Kidney (tissue), 14 donors: ENCODE results near the gene MIF4GD. TPM values are rescaled to one million over a fixed set of nuclear protein-coding genes. Genes with fewer than 3 reads are reported as not detected.
A peak's percentile ranks its signal among the peaks of the same experiment; 100 is the strongest.

Source experiments
- DNase-seq, 5 donors: peaks; one replicate each; pipeline ENCODE4 v3.0.0-alpha.2; 2013 to 2020
- FAIRE-seq: peaks from 2 replicates; lab custom pipeline; 2012; peaks lifted over from hg19 to GRCh38; lab: Jason Lieb, UNC
- H3K27ac ChIP-seq, 2 donors: one replicate each; pipeline ENCODE4 v1.7.0; 2013; ENCODE audit warnings: low read depth in 2 of 2, low read length in 2 of 2, inconsistent platforms in 1 of 2
- H3K27me3 ChIP-seq: one replicate; pipeline ENCODE4 v1.7.1; 2013; ENCODE audit warnings: low read length, inconsistent platforms; ENCODE audit not compliant: control insufficient read depth, insufficient read depth
- H3K36me3 ChIP-seq, 3 donors: one replicate each; pipeline versions ENCODE4 v1.7.0 to v1.7.1; 2013; ENCODE audit warnings: low read length in 3 of 3, control low read depth in 1 of 3, inconsistent platforms in 1 of 3; ENCODE audit not compliant: insufficient read depth in 3 of 3, control insufficient read depth in 2 of 3
- H3K4me1 ChIP-seq, 3 donors: one replicate each; pipeline versions ENCODE4 v1.7.0 to v1.7.1; 2013; ENCODE audit warnings: low read length in 3 of 3, inconsistent platforms in 1 of 3, low read depth in 1 of 3; ENCODE audit not compliant: control insufficient read depth in 2 of 3, insufficient read depth in 2 of 3
- H3K4me3 ChIP-seq, 3 donors: one replicate each; pipeline versions ENCODE4 v1.7.0 to v1.8.1; 2013; ENCODE audit warnings: low read length in 3 of 3, control low read depth in 1 of 3, inconsistent platforms in 1 of 3
- H3K9ac ChIP-seq, 3 donors: one replicate each; pipeline versions ENCODE4 v1.7.0 to v1.7.1; 2013; ENCODE audit warnings: low read length in 3 of 3, control low read depth in 1 of 3, inconsistent platforms in 1 of 3
- H3K9me3 ChIP-seq, 3 donors: one replicate each; pipeline versions ENCODE4 v1.7.0 to v1.7.1; 2013; ENCODE audit warnings: low read length in 3 of 3, control low read depth in 1 of 3, inconsistent platforms in 1 of 3; ENCODE audit not compliant: control insufficient read depth in 2 of 3, insufficient read depth in 1 of 3
- intact Hi-C: fragments of 100-400 bp; cut with DNase I; formaldehyde crosslinking; loops from one replicate; pipeline ENCODE4 v1.11.1; 2022
- polyA plus RNA-seq: library from polyadenylated mRNA; stranded (reverse); fragments of 350-450 nt; fragmentation: Illumina TruSeq; extraction: RNeasy Lipid Tissue Mini Kit (QIAGEN cat#74804); gene quantifications from one replicate; pipeline ENCODE4 v1.2.3, GENCODE V29; 2014; ENCODE audit warnings: low read depth, low replicate concordance; ENCODE audit not compliant: insufficient read depth
- total RNA-seq: library from RNA; stranded (reverse); fragmentation: NEBNext Ultra II Directional; extraction: Animal tissue kit (Norgen Biotek cat#: 25700); gene quantifications from one replicate; pipeline ENCODE4 v1.2.1, GENCODE V29; 2021
- TF ChIP-seq, protein P1 (sequence below): IDR thresholded peaks from 3 replicates; pipeline ENCODE4 v1.5.1; 2012; ENCODE audit warnings: mild to moderate bottlenecking, moderate library complexity, borderline replicate concordance; ENCODE audit not compliant: insufficient read depth; ENCODE audit errors: extremely low read depth
- donor health status: control.
- donor health status: control.
- donor health status: control.
- donor health status: control.
- donor health status: control.
- donor health status: DM: yes; HTN: yes; CAD: no.
- donor health status: Normal renal cell carcinoma (clear cell type).

MIF4GD gene
- total and polyA plus RNA-seq, 2 donors from 2014 or later: 28.2 to 30.1 TPM

DNA sequence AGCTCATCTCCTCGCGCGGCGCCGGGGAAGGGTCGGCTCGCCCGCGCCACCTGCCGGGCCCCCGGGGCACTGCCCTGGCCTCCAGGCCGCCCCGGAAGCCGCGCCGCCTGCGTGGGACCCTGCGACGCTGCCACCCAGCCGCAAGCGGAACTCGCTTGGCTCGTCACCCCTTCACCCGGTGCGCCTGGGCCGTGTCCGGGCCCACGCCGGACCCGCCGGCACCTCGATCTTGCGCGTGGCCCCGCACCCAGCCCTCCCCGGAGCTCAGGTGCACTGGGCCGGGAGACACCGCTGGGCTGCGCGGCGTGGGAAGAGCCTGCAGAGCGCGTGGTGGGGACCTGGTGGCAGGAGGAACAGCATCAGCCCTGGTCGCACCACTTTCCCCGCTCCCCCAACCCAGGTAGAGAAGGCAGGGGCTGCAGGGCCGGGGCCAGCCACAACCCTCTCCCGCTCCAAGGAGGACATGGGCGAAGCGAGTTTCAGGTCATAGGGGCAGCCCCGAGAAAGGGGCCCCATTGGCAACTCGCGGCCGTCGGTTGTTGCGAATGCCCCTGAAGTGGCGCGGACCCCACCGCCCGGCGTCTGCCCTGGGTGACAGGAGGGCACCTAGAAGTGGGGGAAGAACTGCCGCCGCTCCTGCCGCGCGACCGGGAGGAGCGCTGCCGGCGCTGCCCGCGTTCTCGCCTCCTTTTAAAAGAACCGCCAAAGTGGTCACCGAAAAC, 363 bp upstream of the MIF4GD start:
- DNase-seq (peak; percentile 75 to 93 (median 86)), FAIRE-seq (no peak)
- intact Hi-C loops: no loop called here
- Histone ChIP-seq H3K27me3 (no peaks in the 10 kb centered on the region), H3K9me3 (no peaks in the 10 kb centered on the region), H3K4me3 (peak overlapping the region; percentile 44 to 65 (median 60)), H3K4me1 (peaks cover 0 to 13% (median 0%) of the 10 kb centered on the region in 3 donors), H3K36me3 (peaks cover 0 to 4% (median 4%) of the 10 kb centered on the region in 3 donors), H3K27ac (peak overlapping the region; percentile 22 to 69), H3K9ac (peak overlapping the region in 2 of 3 donors; percentile 10 to 58)
- TF ChIP-seq, protein P1, sequence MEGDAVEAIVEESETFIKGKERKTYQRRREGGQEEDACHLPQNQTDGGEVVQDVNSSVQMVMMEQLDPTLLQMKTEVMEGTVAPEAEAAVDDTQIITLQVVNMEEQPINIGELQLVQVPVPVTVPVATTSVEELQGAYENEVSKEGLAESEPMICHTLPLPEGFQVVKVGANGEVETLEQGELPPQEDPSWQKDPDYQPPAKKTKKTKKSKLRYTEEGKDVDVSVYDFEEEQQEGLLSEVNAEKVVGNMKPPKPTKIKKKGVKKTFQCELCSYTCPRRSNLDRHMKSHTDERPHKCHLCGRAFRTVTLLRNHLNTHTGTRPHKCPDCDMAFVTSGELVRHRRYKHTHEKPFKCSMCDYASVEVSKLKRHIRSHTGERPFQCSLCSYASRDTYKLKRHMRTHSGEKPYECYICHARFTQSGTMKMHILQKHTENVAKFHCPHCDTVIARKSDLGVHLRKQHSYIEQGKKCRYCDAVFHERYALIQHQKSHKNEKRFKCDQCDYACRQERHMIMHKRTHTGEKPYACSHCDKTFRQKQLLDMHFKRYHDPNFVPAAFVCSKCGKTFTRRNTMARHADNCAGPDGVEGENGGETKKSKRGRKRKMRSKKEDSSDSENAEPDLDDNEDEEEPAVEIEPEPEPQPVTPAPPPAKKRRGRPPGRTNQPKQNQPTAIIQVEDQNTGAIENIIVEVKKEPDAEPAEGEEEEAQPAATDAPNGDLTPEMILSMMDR: peak; percentile 86

DNA sequence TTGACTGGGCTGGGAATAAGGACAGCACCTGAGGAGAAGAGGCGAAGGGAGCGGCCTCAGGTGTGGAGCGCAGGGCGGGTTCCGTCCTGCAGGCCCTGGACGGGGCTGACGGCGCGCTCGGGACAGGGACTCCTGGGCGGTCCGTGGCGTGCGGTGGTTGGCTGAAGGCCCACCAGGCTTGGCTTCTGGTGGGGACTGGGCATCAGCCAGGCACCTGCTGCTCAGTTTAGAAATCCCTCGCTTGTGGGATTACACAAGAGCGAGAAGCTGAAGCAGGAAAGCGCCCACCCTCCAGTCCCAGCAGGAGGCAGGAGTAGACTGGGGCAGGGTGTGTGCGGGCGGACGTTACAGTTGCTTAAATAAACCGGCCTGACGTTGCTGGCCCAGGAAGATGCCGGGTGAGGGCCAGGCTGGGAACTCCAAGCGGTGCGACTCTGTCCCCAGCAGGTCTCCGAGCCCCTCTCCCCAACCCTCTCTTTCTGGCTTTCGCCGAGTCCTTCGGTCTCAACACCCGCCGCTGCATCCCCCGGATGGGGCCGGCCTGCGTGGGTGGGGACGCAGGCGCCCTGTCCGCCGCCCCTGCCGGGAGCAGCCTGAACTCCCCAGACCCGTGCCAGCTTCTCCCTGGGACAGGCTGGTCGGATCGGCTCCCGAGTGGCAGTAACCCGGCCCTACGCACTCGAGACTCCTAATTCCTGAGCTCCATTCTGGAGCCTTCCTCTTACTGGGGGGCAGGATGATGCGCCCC, 639 bp downstream of the MIF4GD start:
- peaks cover 0 to 13% (median 0%) of the 10 kb centered on the region in 3 donors for H3K4me1 ChIP-seq
- peak overlapping the region; percentile 76 to 92 for H3K27ac ChIP-seq
- intact Hi-C loops: no loop called here
- H3K4me3 ChIP-seq: peak overlapping the region; percentile 64 to 75 (median 68)
- H3K27me3 ChIP-seq: no peaks in the 10 kb centered on the region
- FAIRE-seq (no peak), DNase-seq (peak; percentile 79 to 88 (median 86))
- H3K36me3 ChIP-seq: peaks cover 4 to 14% (median 14%) of the 10 kb centered on the region in 3 donors
- peak overlapping the region; percentile 44 to 94 (median 80) for H3K9ac ChIP-seq
- TF ChIP-seq, protein P1: peak; percentile 28
- no peaks in the 10 kb centered on the region for H3K9me3 ChIP-seq

DNA sequence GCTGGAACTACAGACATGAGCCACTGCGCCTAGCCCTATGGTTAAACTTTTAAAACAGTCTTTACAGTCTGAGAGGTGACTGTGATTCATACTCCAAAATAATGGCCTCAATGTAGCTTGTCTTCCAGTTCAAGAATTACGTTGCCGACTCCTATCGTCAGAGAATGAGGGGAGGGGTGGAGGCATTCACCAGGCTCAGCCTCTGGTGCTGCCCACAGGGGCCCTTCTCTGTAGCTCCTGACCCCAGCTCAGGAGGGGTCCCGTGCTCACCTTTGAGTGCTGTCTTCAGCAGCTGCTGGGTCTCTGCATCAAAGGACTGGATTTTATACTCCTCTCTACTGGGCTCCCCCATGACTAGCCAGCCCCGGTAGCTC, 1.2 kb downstream of the MIF4GD start:
- TF ChIP-seq, protein P1: no peak
- Histone ChIP-seq H3K9ac (peak overlapping the region in 2 of 3 donors; percentile 80 to 94), H3K36me3 (peaks cover 4 to 16% (median 15%) of the 10 kb centered on the region in 3 donors), H3K27me3 (no peaks in the 10 kb centered on the region), H3K4me1 (peaks cover 0 to 13% (median 0%) of the 10 kb centered on the region in 3 donors), H3K9me3 (no peaks in the 10 kb centered on the region), H3K4me3 (peak overlapping the region; percentile 30 to 75 (median 64)), H3K27ac (no peak overlapping the region)
- no peak for DNase-seq
- no peak for FAIRE-seq
- intact Hi-C loops: no loop called here
